ENCODE data around the gene SLC25A5. TPM values are rescaled to one million over a fixed set of nuclear protein-coding genes. Genes with fewer than 3 reads are reported as not detected.

SLC25A5 gene
- total RNA-seq, 2 experiments from 2014 or later = 627 to 652 TPM

DNA sequence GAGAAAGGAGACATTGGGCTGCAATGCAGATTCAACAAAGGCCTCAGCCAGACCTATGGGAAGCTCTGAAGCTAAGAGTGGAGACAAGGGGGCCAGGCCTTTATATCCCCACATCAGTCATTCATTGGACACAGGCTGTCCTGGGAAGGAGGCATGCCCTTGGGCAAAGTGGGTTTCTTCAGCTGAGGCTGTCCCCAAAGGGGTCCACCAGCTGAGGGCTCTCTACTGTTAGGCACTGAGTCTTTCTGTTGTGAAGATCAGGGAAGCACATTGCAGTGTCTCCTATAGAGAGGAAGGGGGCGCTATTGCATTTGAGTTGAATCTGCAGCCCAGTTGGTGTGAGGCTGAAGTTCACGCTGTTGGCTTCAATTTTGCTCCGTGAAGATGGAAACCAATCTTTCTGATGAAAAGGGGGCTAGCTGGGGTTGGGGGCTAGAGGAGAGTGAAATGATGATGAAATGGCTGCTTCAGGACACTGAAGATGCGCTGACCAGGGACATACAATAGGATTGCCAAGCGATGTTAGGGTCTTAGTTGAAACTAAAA lies 48.0 kb downstream of the SLC25A5 start:
- ChIA-PET POLR2A (interaction anchor here (1.1 kb wide), 1 partner anchor 33 kb away, joined by 3 read pairs; no protein-coding TSS in a partner anchor), CTCF (interaction anchor here (0.6 to 3.4 kb wide), 13 partner anchors 9 to 271 kb away, joined by 3 to 34 read pairs (median 3); partner anchors contain the start of gene SOWAHD)
- Mint-ChIP-seq H3K27ac (no peak overlapping the region), H3K27me3 (no peaks in the 10 kb centered on the region), H3K4me1 (ENCODE audit: low read depth) (peaks cover 2% of the 10 kb centered on the region), H3K36me3 (no peaks in the 10 kb centered on the region), H3K9me3 (no peaks in the 10 kb centered on the region), H3K4me3 (no peak overlapping the region)
- DNase-seq = peak; percentile 27
- intact Hi-C loops (cut with micrococcal nuclease) = loop anchor here (2.0 to 10.0 kb wide), 5 partner anchors 91 to 371 kb away; partner anchors contain the start of genes NKRF, RPL39 and SOWAHD

DNA sequence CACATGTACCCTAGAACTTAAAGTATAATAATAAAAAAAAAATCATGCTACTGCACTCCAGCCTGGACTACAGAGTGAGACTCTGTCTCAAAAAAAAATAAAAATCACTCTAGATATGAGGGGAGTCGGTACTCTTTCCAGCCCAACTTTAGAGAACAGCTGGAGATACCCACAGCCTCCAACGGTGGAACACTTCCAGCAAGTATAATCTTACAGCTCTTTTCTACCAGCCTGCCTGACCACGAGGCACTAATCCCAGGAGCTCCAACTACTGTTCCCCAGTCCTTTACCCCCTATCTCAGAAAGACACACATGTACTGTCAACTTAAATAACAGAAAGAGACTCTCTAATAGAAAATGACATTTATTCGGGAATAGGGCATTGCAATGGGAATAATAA lies 50.1 kb downstream of the SLC25A5 start:
- DNase-seq = no peak
- ChIA-PET POLR2A (interaction anchor here (0.6 kb wide), 1 partner anchor 11 kb away, joined by 3 read pairs; no protein-coding TSS in a partner anchor), CTCF (interaction anchor here (3.4 kb wide), 1 partner anchor 210 kb away, joined by 34 read pairs; no protein-coding TSS in a partner anchor)
- Mint-ChIP-seq H3K9me3 (no peaks in the 10 kb centered on the region), H3K4me1 (ENCODE audit: low read depth) (peaks cover 2% of the 10 kb centered on the region), H3K36me3 (no peaks in the 10 kb centered on the region), H3K4me3 (no peak overlapping the region), H3K27ac (no peak overlapping the region), H3K27me3 (no peaks in the 10 kb centered on the region)
- intact Hi-C loops (cut with micrococcal nuclease) = loop anchor here (5.0 to 10.0 kb wide), 4 partner anchors 89 to 369 kb away; partner anchors contain the start of genes NKRF, RPL39 and SOWAHD

Other genes with a start within 250 kb of the SLC25A5 start
- 10 to 100 TPM; 29.0 to 29.4 TPM for gene PGRMC1, start 232.2 kb upstream of the SLC25A5 start, total RNA-seq
- gene SLC25A43, start 69.1 kb upstream of the SLC25A5 start, total RNA-seq = 1 to 10 TPM; 6.0 to 6.2 TPM
- gene STEEP1, start 97.0 kb downstream of the SLC25A5 start, total RNA-seq = 10 to 100 TPM; 20.4 to 21.0 TPM
- gene UBE2A, start 106.1 kb downstream of the SLC25A5 start, total RNA-seq = 10 to 100 TPM; 53.9 to 57.4 TPM
- 10 to 100 TPM; 19.5 to 20.2 TPM for gene NKRF, start 138.0 kb downstream of the SLC25A5 start, total RNA-seq
- 100 to 1,000 TPM; 154 to 156 TPM for gene SEPTIN6, start 224.7 kb downstream of the SLC25A5 start, total RNA-seq

All from activated CD4-positive, alpha-beta memory T cell treated with anti-CD3 and anti-CD28 coated beads for 36 hours (primary cell).